DMS114 treated with DMSO at 0.1 percent for 48 hours (cell line): ENCODE results near the gene POPDC2.
"Not testable (repeated sequence)": the region's sequence is repeated elsewhere in the genome, so short reads cannot be mapped to it uniquely, and the experiment has no call there.

ENCODE experiments used
- DNase-seq: peaks from one replicate; lab custom pipeline; 2025; ENCODE audit not compliant: unreplicated experiment; lab: John Stamatoyannopoulos, UW

Gene POPDC2, protein sequence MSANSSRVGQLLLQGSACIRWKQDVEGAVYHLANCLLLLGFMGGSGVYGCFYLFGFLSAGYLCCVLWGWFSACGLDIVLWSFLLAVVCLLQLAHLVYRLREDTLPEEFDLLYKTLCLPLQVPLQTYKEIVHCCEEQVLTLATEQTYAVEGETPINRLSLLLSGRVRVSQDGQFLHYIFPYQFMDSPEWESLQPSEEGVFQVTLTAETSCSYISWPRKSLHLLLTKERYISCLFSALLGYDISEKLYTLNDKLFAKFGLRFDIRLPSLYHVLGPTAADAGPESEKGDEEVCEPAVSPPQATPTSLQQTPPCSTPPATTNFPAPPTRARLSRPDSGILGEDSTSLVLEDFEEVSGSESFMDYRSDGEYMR

GRCh38 chr3:119660474-119661440 lies at the start of gene POPDC2:
TSS of gene POPDC2 (minus strand) at chr3:119660589. CDS start at chr3:119660423, 166 bp downstream.
- DNase-seq: no peak

DNA sequence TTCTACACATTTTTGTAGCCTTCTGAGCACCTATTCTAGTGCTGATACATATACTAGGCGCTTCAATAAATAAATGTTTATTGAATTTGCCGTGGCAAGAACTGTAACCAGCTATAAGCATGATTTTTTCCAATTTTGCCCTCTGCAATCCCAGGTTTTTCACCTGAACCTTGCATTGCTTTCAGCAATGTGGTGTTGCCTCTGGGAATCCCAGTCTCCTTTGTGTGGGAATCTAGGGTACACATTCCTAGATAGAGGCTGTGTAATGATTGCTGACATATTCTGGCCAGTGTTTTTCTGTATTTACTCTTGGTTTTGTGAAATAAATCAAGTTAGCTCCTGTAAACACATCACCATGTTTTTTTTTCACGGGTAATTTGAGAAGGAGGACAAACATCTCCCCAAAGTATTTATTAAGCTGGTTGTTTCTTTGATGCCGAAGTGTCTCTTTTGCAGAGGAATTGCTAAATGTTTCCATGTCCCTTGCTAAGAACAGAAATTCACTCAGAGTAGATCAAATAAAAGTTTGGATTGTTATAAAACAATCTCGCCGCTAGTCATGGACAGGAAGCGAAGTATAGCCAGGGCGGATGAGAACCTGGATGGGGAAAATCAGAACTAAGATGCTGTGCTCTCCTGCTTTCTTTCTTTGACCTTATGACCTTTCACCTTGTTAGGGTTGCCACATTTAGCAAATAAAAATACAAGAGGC lies 43.6 kb upstream of the POPDC2 start:
- no peak for DNase-seq

DNA sequence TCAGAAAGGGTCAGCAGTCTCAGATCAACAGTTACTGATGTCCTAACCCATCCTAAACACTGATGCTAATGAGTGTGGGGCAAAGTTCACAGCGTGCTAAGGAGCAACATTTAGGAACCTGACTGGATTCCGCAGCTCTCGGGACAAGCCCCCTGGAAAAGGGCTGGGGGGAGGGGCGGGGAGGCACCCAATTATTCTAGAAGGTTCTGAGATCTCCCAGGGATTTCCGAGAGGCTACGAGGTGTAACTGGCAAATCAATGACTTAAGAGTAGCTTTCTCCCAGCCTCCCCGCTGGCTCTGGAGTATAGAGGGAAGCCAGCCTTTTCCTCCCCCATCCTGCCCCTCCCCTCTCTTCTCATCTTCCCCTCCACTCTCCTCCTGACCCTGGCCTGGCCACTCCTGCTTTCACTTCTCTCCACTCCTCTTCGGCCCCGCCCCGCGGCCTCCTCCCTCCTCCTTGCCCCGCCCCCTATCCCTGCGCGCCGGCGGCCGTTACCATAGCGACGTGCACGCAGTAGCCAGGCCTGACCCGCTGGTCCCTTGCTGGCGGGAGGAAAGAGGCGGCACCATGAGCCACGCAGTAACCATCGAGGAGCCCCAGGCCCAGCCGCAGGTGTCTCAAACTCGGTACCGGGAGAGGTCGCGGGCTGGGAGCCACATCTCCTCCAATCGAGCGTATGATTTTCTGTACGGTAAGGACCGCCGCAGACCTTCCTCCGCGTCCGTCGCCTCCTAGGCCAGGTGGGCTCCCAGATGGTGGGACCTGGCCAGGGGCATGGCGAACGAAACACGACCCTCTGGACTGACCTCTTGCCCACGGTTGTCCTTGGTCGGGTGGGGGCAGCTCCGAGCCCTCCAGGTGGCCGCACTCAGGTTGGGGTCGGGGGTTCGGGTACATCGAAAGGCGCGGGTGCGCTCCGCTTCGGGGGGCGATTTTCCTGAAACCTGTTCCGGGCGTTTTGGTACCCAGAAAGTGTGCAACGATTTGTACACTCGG lies 42.4 kb upstream of the POPDC2 start, which contains the start of gene CFAP91:
CFAP91 (plus strand) TSS at position 493 of the 998 bp plus-strand sequence; CDS start at position 570, 77 bp downstream.
- DNase-seq: peak; percentile 90

DNA sequence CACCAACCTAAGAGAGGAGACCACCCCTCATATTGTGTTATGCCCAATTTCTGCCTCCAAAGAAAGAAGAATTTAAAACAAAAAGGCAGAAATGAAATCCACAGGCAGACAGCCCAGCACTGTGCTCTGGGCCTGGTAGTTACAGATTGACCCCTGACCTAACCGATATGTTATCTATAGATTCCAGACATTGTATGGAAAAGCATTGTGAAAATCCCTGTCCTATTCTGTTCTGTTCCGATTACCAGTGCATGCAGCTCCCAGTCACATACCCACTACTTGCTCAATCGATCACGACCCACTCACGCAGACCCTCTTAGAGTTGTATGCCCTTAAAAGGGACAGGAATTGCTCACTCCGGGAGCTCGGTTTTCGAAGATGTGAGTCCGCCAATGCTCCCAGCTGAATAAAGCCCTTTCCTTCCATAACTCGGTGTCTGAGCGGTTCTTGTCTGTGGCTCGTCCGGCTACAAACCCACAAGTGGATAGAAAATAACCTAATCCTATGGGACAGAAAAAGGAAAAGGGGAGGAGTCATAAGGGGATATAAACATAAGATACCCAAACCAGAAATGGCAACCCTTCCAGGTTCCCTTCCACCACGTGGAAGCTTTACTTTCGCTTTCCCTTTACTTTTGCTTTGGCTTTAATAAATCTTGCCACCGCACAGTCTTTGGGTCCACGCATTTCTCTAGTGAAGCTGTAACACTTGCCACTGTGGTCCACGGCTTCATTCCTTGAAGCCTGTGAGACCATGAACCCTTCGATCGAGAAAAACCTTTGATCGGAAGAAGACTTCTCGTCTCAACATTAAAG lies 40.7 kb upstream of the POPDC2 start:
- no peak for DNase-seq

DNA sequence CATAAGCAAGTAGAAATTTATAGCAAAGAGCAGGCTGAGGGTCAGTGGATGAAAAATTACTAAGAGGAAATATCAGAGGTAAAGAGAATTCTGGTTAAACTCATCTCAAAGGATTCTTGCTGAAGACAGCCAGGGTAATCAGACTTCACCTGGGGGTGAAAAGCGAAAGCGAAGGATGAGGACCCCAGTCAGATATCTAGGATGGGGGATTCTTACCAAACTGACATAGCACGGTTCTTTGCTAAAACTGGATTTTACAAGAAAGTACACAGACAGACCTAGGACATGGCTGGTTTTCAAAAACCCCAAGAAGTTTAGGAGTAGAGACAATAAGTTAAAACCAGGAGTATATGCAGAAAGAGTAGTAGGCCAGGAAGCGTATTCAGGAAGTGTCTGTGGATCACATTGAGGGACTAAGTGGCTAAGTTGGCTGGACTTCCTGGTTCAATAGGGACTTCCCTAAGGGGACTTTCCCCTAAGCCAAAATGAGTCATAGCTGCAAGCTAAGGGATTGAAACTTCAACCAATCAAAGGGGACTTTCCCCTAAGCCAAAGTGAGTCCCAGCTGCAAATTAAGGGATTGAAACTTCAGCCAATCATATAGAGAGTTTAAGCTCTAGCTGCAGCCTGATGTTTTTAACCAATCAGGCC lies 40.0 kb upstream of the POPDC2 start:
- no peak for DNase-seq

- DNase-seq: no peak
Measured at GRCh38 chr3:119697394-119697793, 37.0 kb upstream of the POPDC2 start.

GRCh38 chr3:119695480-119695879 lies 35.1 kb upstream of the POPDC2 start:
- DNase-seq: no peak

DNA sequence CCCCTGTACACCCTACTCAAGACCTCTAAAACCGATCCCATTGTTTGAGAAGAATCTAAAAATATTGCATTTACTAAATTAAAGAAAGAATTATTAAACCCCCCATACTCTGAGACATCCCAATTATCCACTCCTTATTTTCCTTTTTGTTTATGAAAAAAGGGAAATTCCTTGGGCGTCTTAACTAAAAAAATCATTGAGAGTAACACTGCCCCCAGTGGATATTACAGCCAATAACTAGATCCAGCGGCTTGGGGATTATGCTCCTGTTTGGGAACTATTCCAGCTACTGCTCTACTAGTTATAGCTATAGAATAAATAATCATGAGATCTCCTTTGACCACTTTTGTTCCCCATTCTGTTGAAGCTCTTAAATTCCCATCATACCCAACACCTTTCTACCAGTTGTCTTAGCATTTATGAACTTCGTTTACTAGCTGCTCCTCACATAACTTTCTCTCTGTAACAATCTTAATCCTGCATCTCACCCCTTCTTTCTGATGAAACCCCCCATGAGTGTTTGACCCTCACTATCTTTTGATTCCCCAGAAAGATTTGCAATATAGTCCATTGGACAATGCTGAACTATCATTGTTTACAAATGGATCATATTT lies 29.8 kb upstream of the POPDC2 start:
- no peak for DNase-seq

DNA sequence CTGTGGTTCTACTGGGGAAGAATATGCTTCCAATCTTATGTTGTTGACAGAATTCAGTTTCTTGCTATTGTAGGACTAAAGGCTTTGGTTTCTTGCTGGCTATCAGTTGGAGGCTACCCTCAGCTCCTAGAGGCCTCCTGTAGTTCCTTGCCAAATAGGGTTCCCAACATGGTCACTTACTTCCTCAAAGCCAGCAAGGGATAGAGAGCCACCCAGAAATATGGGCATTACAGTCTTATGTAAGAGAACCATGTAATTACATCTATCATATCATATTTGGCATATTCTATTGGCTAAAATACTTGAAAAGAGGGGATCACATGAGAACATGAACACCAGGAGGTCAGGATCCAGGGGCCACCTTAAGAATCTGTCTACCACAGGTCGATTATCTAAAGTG lies 23.0 kb upstream of the POPDC2 start:
- no peak for DNase-seq

DNA sequence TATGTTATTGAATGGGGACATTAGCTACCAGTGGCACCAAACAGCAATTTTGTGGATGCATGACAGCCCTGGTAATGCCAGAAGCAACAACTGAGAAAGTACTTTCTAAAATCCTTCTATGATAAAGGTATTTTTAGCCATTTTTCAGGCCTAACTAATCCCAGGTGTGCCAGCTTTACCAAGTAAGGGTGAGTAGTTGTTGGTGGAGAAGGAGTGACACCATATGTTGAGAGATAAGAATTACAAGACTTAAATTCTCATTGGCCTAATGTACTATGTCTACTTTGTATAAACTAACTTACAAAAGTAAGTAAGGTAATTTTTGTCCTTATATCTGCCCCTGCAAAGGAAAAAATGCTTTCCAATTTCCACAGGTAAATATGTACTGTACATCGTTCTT lies 20.9 kb upstream of the POPDC2 start:
- DNase-seq: peak; percentile 19

GRCh38 chr3:119679874-119680273 lies 19.5 kb upstream of the POPDC2 start:
- no peak for DNase-seq

DNA sequence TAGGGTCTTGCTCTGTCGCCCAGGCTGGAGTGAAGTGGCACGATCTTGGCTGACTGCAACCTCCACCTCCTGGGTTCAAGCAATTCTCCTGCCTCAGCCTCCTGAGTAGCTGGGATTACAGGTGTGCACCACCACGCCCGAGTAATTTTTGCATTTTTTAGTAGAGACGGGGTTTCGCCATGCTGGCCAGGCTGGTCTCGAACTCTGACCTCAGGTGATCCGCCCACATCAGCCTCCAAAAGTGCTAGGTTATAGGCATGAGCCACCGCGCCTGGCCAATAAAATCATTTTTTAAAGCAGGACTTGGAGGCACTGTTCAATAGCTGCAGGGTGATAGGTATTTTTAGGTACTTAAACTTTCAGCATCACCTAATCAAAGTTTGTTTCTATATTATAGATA lies 17.8 kb upstream of the POPDC2 start:
- not testable (repeated sequence) for DNase-seq

GRCh38 chr3:119677641-119677934 lies 17.2 kb upstream of the POPDC2 start:
- no peak for DNase-seq

GRCh38 chr3:119676771-119677640 lies 16.6 kb upstream of the POPDC2 start, which contains the start of gene COX17:
TSS of gene COX17 (minus strand) at chr3:119677406. CDS start at chr3:119677310, 96 bp downstream.
- DNase-seq: peak; percentile 90

- DNase-seq: no peak
Measured at GRCh38 chr3:119676020-119676419, 15.6 kb upstream of the POPDC2 start.

GRCh38 chr3:119675188-119675874 lies 14.9 kb upstream of the POPDC2 start:
- DNase-seq: no peak

- no peak for DNase-seq
Measured at GRCh38 chr3:119673875-119674274, 13.5 kb upstream of the POPDC2 start.
